Stimulated activated CD8-positive, alpha-beta memory T cell treated with anti-CD3 and anti-CD28 coated beads, Interleukin-2, amount 100 ng/mL, for 1 hour (primary cell): ENCODE data around the gene CCDC82.

Source experiments
- DNase-seq, 2 donors: peaks; one replicate each; pipeline ENCODE4 v3.0.0-alpha.2; 2020; ENCODE audit warnings: low read depth in 2 of 2

The CCDC82 gene

DNA sequence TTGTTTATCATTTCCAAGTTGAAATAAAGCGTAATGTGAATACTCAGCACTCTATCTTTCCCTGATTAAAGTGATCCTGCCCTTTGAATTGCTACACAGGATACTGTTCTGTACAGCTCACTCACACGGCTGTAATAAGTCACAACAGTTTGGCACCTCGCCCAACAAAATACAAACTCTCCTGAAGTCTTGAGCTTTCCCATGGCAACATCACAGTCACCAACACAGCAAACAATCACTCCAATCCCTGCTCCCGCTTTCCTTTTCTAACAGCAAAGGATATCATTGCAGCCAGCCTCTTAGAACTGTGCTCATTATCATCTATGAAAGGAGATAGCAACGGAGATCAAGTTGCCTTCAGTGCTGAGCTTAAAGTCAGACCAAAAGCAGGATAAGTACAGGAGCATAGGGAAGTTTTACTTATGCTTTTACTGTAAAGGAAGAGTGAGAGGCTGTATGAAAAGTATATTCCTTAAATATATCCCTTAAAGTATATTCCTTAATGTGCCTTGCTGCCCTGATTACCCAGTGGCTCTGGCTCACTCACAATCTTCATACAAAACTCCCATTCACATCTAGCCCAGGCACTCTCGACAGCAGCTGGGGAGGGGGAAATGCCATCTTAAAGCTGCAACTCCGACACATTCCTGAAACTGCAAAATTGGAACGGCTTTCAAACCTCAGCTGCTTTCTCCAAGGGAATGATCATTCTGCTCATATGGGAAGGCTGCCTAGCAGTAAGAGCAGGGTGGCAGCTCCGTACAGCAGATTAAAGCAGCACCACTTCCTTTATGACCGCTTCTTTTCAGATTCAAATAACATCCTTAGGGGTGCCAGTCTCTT lies 82.6 kb downstream of the CCDC82 start:
- no peak for DNase-seq

DNA sequence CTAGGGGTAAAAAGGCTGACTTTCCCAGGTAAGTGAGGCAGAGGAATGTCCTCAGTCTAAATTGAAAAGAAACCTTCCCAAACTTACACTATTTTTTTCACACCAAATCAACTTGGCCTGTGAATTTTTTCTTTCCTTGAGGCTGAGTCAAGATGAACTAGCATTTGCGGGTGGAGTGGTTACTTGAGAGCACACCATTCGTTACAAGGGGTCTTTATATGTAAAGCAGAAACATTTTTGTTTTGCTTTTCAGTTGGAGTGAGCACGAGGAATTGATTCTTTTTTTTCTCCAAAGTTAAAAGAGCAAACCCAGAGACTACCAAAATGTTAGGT lies 83.1 kb downstream of the CCDC82 start:
- DNase-seq: no peak

DNA sequence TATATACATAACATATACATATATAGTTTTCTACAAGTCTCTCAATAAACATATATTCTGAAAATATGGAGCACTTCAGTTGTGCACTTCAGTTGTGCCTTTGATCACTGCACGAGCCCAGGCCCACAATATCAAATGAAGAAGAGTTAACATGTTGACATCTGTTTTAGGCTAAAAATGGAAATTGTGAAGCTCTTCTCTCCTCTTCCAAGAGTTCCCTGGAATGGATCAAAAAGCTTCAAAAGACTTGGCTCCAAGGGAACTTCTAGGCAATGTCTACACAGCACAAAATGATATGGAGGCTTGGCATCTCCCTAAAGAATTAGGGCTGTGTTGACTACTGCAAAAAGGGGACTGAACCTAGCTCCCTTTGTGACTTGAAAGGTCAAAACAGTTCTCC lies 83.6 kb downstream of the CCDC82 start:
- DNase-seq: no peak

DNA sequence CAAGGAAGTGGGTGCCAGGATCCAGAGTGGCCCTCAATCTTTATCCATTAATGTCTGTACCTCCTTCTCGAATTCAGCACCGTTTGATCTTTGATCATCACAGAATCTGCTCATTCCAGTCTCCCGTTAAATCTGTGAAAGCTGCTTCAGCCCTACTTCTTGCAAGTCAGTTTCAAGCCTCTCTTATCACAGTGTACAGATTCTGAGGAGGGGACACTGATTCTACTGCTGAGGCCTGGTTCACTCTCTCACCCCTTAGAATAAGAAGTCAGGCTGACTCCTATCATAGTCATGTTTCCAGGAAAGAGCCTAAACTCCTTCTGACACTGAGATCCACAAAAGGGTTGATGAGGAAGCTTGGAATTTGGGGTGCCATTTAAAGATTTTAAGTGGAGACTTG lies 85.7 kb downstream of the CCDC82 start:
- DNase-seq: no peak

DNA sequence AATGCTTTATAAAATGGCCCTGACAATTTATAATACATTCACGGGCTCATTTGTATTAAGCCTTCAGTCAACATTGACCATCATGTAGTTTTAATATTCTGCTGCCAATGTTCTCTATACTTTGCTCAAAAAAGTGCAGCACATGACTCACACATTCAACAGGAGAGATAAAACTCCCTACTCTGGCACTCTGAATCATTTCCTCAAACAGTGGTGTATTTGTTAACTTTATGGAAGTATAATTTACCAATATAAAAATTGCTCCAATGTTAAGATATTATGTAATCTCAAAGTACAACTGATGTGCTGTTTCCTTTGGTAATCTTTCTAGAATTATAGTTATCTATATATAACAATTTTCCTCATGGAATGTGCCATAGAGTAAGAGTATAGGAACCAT lies 86.6 kb downstream of the CCDC82 start:
- no peak for DNase-seq
